Naive thymus-derived CD4-positive, alpha-beta T cell (primary cell): ENCODE results near the gene HAAO. TPM values are rescaled to one million over a fixed set of nuclear protein-coding genes. Genes with fewer than 3 reads are reported as not detected.

Experiments used
- ATAC-seq: fragments of 150-1000 bp; cut with Tn5 transposase; 2 replicates; pipeline ENCODE4 v1.10.0; 2021; ENCODE audit warnings: mild to moderate bottlenecking, moderate library complexity
- CTCF ChIA-PET: fragments of 350-600 bp; sonication (Branson Sonifier 250); formaldehyde crosslinking; loops from one replicate; lab custom pipeline; 2021; ENCODE audit warnings: antibody characterized with exemption; lab: Charles Lee
- POLR2A ChIA-PET: fragments of 350-600 bp; sonication (Branson Sonifier 250); formaldehyde crosslinking; loops from one replicate; lab custom pipeline; 2021; ENCODE audit warnings: antibody characterized with exemption, inconsistent platforms; lab: Charles Lee
- DNase-seq, 9 donors: peaks; one replicate each; pipeline versions ENCODE4 v3.0.0 to v3.0.0-alpha.2; 2020 to 2022; ENCODE audit warnings: mixed read lengths in 1 of 9
- H3K27ac ChIP-seq: one replicate; pipeline ENCODE4 v1.7.0; 2013; ENCODE audit warnings: mild to moderate bottlenecking, low read depth, low read length, moderate library complexity
- H3K27me3 ChIP-seq, 2 donors: one replicate each; pipeline ENCODE4 v1.7.0; 2013; ENCODE audit warnings: low read length in 2 of 2, mild to moderate bottlenecking in 2 of 2, moderate library complexity in 2 of 2; ENCODE audit not compliant: control insufficient read depth in 2 of 2, insufficient read depth in 2 of 2
- H3K36me3 ChIP-seq, 3 experiments: 1 replicate in 2 of 3; 2 replicates in 1 of 3; pipeline ENCODE4 v1.7.0; 2013; ENCODE audit warnings: low read length in 3 of 3, mild to moderate bottlenecking in 3 of 3, moderate library complexity in 1 of 3; ENCODE audit not compliant: insufficient read depth in 3 of 3, control insufficient read depth in 2 of 3
- H3K4me1 ChIP-seq, 2 donors: one replicate each; pipeline ENCODE4 v1.7.0; 2013; ENCODE audit warnings: low read length in 2 of 2, mild to moderate bottlenecking in 2 of 2, moderate library complexity in 1 of 2; ENCODE audit not compliant: control insufficient read depth in 2 of 2, insufficient read depth in 2 of 2
- H3K4me3 ChIP-seq: 2 replicates; pipeline ENCODE4 v1.7.0; 2013; ENCODE audit warnings: mild to moderate bottlenecking, low read length
- H3K9me3 ChIP-seq, 3 experiments: 1 replicate in 2 of 3; 2 replicates in 1 of 3; pipeline ENCODE4 v1.7.0; 2013; ENCODE audit warnings: low read length in 3 of 3; ENCODE audit not compliant: control insufficient read depth in 2 of 3
- H3K27ac Mint-ChIP-seq, 9 donors: one replicate each; pipeline ENCODE4 v1.8.0; 2020 to 2022; ENCODE audit warnings: mixed read lengths in 9 of 9, mild to moderate bottlenecking in 8 of 9, moderate library complexity in 5 of 9, inconsistent platforms in 2 of 9
- H3K27me3 Mint-ChIP-seq, 5 donors: one replicate each; pipeline ENCODE4 v1.8.0; 2021 to 2022; ENCODE audit warnings: mixed read lengths in 5 of 5, mild to moderate bottlenecking in 1 of 5
- H3K36me3 Mint-ChIP-seq, 5 donors: one replicate each; pipeline ENCODE4 v1.8.0; 2020 to 2022; ENCODE audit warnings: mixed read lengths in 5 of 5, mild to moderate bottlenecking in 3 of 5, inconsistent platforms in 1 of 5
- H3K4me1 Mint-ChIP-seq, 7 donors: one replicate each; pipeline ENCODE4 v1.8.0; 2020 to 2022; ENCODE audit warnings: mixed read lengths in 7 of 7, mild to moderate bottlenecking in 3 of 7, inconsistent platforms in 1 of 7
- H3K4me3 Mint-ChIP-seq, 10 donors: one replicate each; pipeline ENCODE4 v1.8.0; 2020 to 2022; ENCODE audit warnings: mild to moderate bottlenecking in 10 of 10, mixed read lengths in 10 of 10, moderate library complexity in 6 of 10, inconsistent platforms in 2 of 10
- H3K9me3 Mint-ChIP-seq, 11 donors: one replicate each; pipeline ENCODE4 v1.8.0; 2020 to 2022; ENCODE audit warnings: mixed read lengths in 11 of 11, mild to moderate bottlenecking in 4 of 11, inconsistent platforms in 1 of 11, moderate library complexity in 1 of 11
- intact Hi-C, 2 donors: fragments of 100-400 bp; cut with micrococcal nuclease; formaldehyde crosslinking; loops; one replicate each; pipeline ENCODE4 v1.15.1; 2023
- polyA plus RNA-seq, 2 donors: library from polyadenylated mRNA; unstranded; fragments of 300-500 nt; fragmentation: Illumina TruSeq; gene quantifications; one replicate each; pipeline ENCODE4 v1.2.3, GENCODE V29; 2021
- total RNA-seq, 6 experiments: library from RNA in 5 of 6; stranded (reverse) in 5 of 6; gene quantifications; 1 replicate in 5 of 6; 2 replicates in 1 of 6; pipeline ENCODE4 v1.2.3 and lab custom pipeline; 2021 to 2026

HAAO gene
- total and polyA plus RNA-seq, 7 experiments from 2014 or later = 0.33 to 5.1 (median 1.3) TPM; not detected in 3

GRCh38 chr2:42765686-42766085 is 26.7 kb downstream of the HAAO start:
- Histone ChIP-seq H3K27me3 (no peaks in the 10 kb centered on the region), H3K36me3 (no peaks in the 10 kb centered on the region), H3K9me3 (no peaks in the 10 kb centered on the region), H3K4me1 (no peaks in the 10 kb centered on the region), H3K4me3 (no peak overlapping the region), H3K27ac (no peak overlapping the region)
- ChIA-PET POLR2A (no interaction called here), CTCF (no interaction called here)
- Mint-ChIP-seq H3K36me3 (peaks cover 0 to 17% (median 0%) of the 10 kb centered on the region in 5 donors), H3K27ac (peak overlapping the region in 1 of 9 donors; percentile 26), H3K4me1 (peaks cover 0 to 6% (median 0%) of the 10 kb centered on the region in 7 donors), H3K27me3 (no peaks in the 10 kb centered on the region), H3K9me3 (peaks cover 0 to 5% (median 0%) of the 10 kb centered on the region in 11 donors), H3K4me3 (no peak overlapping the region)
- no peak for DNase-seq
- intact Hi-C loops = no loop called here
- ATAC-seq = no peak

DNA sequence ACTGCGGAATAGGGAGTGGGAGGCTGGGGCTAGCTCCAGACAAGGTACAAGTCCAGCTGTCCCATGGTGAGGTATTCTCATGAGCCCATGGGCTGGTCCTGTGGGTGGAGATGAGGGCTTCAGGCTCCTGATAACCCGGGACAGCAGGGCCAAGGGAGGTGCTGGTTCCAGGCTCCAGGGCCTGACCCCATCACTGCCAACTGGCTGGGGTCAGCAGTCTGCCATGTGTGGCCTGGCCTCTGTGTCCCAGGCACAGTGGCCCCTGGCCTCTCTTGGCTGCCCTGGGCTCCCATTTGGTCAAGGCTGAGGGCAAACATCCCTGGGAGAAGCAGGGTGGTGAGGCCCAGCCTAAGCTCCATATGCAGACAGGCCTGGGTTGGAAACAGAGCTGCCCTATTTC is 27.5 kb downstream of the HAAO start:
- Histone ChIP-seq H3K4me1 (no peaks in the 10 kb centered on the region), H3K36me3 (no peaks in the 10 kb centered on the region), H3K27me3 (no peaks in the 10 kb centered on the region), H3K4me3 (no peak overlapping the region), H3K9me3 (no peaks in the 10 kb centered on the region), H3K27ac (no peak overlapping the region)
- intact Hi-C loops = no loop called here
- Mint-ChIP-seq H3K4me3 (no peak overlapping the region), H3K9me3 (peaks cover 0 to 5% (median 0%) of the 10 kb centered on the region in 11 donors), H3K27ac (no peak overlapping the region), H3K36me3 (peaks cover 0 to 22% (median 5%) of the 10 kb centered on the region in 5 donors), H3K4me1 (peaks cover 0 to 6% (median 2%) of the 10 kb centered on the region in 7 donors), H3K27me3 (no peaks in the 10 kb centered on the region)
- DNase-seq (no peak), ATAC-seq (no peak)
- CTCF ChIA-PET = no interaction called here
- POLR2A ChIA-PET = no interaction called here

DNA sequence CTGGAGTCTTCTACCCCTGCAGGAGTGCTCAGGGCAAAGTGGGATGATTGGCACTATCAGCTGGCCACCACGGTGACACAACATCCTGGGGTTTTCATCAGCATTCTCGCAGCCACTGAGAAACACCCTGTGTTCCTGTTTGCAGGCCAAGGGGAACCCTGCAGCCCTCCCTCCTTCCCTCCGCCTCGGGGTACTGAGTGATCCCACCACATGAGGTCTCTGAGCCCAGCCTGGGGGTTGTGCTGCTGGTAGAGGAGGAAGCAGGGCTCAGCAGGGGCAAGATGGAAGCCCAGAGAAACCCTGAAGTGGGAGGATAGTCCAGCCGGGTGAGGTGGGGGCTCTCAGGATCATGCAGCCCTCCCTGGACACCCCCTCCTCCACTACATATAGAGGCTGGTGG is 28.3 kb downstream of the HAAO start, which contains the start of gene OXER1:
OXER1 (minus strand) TSS at position 40 of the 400 bp plus-strand sequence. CDS start 73 bp downstream, outside the sequence.
- peak within 1 kb of the TSS in 4 of 9 donors; percentile 8 to 59 (median 34) for H3K27ac Mint-ChIP-seq
- no peak for DNase-seq

DNA sequence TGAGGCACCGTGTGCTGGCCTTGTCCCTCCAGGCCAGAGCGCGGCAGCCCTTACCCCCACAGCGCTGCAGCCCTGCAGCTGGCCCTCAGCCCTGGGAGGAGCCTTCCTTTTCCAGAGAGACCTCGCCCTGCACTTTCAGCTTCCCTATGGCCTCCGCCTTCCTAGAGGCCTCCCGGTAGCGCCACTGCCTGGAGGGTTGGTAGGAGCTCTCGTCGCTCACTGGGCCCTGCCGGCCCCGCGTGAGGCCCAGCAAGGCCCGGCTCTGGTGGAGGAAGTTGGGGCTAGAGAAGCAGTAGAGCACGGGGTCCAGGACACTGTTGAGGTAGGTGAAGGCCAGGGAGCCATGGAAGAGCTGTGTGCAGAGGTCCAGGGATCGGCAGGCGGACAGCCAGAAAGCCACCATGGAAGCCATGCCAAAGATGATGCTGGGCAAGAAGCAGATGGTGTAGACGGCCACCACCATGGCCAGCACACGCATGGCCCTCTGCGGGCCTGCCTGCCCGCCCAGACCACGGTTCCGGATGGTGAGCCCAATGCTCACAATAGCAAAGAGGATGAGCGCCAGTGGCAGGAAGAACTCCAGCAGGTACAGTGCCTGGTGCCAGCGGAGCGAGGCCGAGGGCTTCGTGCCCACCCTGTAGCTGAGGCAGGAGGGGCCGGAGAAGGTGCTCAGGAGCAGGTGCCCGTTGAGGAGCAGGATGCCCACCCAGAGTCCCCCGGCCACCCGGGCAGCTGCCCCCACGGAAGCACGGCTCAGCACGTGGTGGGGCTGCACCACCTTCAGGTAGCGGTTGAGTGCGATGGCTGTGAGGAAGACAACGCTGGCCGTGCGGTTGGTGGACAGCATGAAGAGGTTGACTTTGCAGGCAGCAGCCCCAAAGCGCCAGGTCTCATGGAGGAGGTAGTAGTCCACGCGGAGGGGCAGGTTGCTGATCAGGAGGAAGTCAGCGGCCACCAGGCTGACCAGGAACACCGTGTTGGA is 29.3 kb downstream of the HAAO start:
- Histone ChIP-seq H3K27ac (no peak overlapping the region), H3K36me3 (no peaks in the 10 kb centered on the region), H3K4me3 (no peak overlapping the region), H3K9me3 (no peaks in the 10 kb centered on the region), H3K4me1 (no peaks in the 10 kb centered on the region), H3K27me3 (no peaks in the 10 kb centered on the region)
- DNase-seq = no peak
- peak overlapping the region in 2 of 9 donors; percentile 8 to 30 for H3K27ac Mint-ChIP-seq
- H3K27me3 Mint-ChIP-seq = no peaks in the 10 kb centered on the region
- peaks cover 0 to 12% (median 0%) of the 10 kb centered on the region in 7 donors for H3K4me1 Mint-ChIP-seq
- intact Hi-C loops = no loop called here
- ChIA-PET POLR2A (no interaction called here), CTCF (interaction anchor here (0.6 kb wide), 1 partner anchor 99 kb away, joined by 13 read pairs; no protein-coding TSS in a partner anchor)
- H3K36me3 Mint-ChIP-seq = peaks cover 0 to 31% (median 14%) of the 10 kb centered on the region in 5 donors
- no peak for ATAC-seq
- peaks cover 0 to 4% (median 0%) of the 10 kb centered on the region in 11 donors for H3K9me3 Mint-ChIP-seq
- peak overlapping the region in 1 of 10 donors; percentile 35 for H3K4me3 Mint-ChIP-seq

More for the DNA sequence above, 28.3 kb downstream of the HAAO start, which contains the start of gene OXER1:
- CTCF ChIA-PET = no interaction called here
- Mint-ChIP-seq H3K4me3 (peak within 1 kb of the TSS in 1 of 10 donors; percentile 35), H3K9me3 (peaks cover 0 to 5% (median 0%) of the 10 kb centered on the region in 11 donors), H3K27me3 (no peaks in the 10 kb centered on the region), H3K36me3 (peaks cover 0 to 25% (median 6%) of the 10 kb centered on the region in 5 donors), H3K4me1 (peaks cover 0 to 6% (median 2%) of the 10 kb centered on the region in 7 donors)
- H3K27ac ChIP-seq = no peak within 1 kb of the TSS
- no peaks in the 10 kb centered on the region for H3K4me1 ChIP-seq
- peak; percentile 71 for ATAC-seq
- intact Hi-C loops = no loop called here
- no peaks in the 10 kb centered on the region for H3K36me3 ChIP-seq
- POLR2A ChIA-PET = no interaction called here
- no peaks in the 10 kb centered on the region for H3K9me3 ChIP-seq
- H3K4me3 ChIP-seq = no peak within 1 kb of the TSS
- no peaks in the 10 kb centered on the region for H3K27me3 ChIP-seq

GRCh38 chr2:42762155-42762554 is 30.2 kb downstream of the HAAO start:
- POLR2A ChIA-PET = no interaction called here

DNA sequence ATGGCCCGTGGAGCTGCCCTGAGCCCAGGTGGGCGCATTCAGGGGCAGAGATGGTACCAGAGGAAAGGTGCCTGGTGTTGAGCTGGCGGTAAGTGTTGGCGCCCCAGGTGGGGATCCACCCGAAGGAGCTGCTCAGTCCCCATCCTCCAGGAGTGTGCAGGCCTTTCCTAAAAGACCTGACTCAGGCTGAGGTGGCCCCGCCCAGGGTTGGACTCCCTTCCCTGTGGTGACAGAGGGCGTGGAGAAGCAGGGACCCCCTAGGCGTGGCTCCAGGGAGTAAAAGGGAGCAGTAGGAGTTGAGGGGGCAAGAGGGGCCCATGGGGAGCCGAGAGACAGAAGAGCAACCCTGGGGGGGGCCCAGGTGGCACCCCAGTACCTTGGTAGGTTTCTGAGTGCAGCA is 30.8 kb downstream of the HAAO start:
- DNase-seq = no peak
- peaks cover 0 to 41% (median 14%) of the 10 kb centered on the region in 5 donors for H3K36me3 Mint-ChIP-seq
- Histone ChIP-seq H3K27me3 (no peaks in the 10 kb centered on the region), H3K27ac (no peak overlapping the region), H3K36me3 (no peaks in the 10 kb centered on the region), H3K9me3 (no peaks in the 10 kb centered on the region), H3K4me3 (no peak overlapping the region), H3K4me1 (no peaks in the 10 kb centered on the region)
- H3K4me3 Mint-ChIP-seq = peak overlapping the region in 1 of 10 donors; percentile 44
- CTCF ChIA-PET = no interaction called here
- H3K27ac Mint-ChIP-seq = peak overlapping the region in 2 of 9 donors; percentile 42 to 55
- POLR2A ChIA-PET = no interaction called here
- ATAC-seq = no peak
- H3K9me3 Mint-ChIP-seq = peaks cover 0 to 4% (median 0%) of the 10 kb centered on the region in 11 donors
- H3K27me3 Mint-ChIP-seq = no peaks in the 10 kb centered on the region
- H3K4me1 Mint-ChIP-seq = peaks cover 0 to 12% (median 0%) of the 10 kb centered on the region in 7 donors
- intact Hi-C loops = no loop called here

More at GRCh38 chr2:42762155-42762554, 30.2 kb downstream of the HAAO start:
- Histone ChIP-seq H3K9me3 (no peaks in the 10 kb centered on the region), H3K27ac (no peak overlapping the region), H3K27me3 (no peaks in the 10 kb centered on the region), H3K36me3 (no peaks in the 10 kb centered on the region), H3K4me1 (no peaks in the 10 kb centered on the region), H3K4me3 (no peak overlapping the region)
- Mint-ChIP-seq H3K27ac (no peak overlapping the region), H3K9me3 (peaks cover 0 to 4% (median 0%) of the 10 kb centered on the region in 11 donors), H3K36me3 (peaks cover 0 to 35% (median 14%) of the 10 kb centered on the region in 5 donors), H3K27me3 (no peaks in the 10 kb centered on the region), H3K4me1 (peaks cover 0 to 12% (median 0%) of the 10 kb centered on the region in 7 donors), H3K4me3 (no peak overlapping the region)
- no peak for ATAC-seq
- intact Hi-C loops = no loop called here
- no peak for DNase-seq
- CTCF ChIA-PET = no interaction called here
